ENCODE measurements around the gene RNU1-1.
"Not testable (repeated sequence)": the region's sequence is repeated elsewhere in the genome, so short reads cannot be mapped to it uniquely, and the experiment has no call there.

DNA sequence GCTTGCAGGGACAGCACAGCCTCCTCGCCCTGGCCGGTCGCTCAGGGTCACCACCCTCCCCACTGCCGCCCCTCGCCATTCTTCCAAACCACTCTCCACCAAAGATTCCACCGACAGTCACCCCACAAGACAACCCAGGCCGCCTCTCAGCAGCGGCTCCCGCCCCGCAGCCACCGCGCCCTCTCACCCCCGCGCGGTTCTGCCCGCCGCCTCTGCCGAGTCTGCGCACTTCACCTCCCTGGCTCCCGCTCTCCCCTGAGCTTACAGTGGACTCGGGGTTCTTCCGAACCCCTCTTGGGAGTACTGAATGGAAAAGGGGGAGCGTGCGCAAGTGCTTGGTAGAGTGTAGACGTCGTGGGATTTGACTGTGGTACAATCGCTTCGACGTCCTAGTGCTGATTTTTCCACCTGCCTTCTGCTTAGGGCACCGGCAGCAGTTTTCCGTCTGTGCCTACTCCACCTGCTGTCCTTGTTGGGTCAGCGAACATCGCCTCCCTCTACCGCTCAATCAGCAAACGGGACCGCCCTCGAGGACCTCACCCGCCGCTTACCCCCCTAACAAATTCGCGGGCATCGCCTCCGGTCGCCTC is 20.2 kb upstream of the RNU1-1 start:
- TF ChIP-seq, protein P1, sequence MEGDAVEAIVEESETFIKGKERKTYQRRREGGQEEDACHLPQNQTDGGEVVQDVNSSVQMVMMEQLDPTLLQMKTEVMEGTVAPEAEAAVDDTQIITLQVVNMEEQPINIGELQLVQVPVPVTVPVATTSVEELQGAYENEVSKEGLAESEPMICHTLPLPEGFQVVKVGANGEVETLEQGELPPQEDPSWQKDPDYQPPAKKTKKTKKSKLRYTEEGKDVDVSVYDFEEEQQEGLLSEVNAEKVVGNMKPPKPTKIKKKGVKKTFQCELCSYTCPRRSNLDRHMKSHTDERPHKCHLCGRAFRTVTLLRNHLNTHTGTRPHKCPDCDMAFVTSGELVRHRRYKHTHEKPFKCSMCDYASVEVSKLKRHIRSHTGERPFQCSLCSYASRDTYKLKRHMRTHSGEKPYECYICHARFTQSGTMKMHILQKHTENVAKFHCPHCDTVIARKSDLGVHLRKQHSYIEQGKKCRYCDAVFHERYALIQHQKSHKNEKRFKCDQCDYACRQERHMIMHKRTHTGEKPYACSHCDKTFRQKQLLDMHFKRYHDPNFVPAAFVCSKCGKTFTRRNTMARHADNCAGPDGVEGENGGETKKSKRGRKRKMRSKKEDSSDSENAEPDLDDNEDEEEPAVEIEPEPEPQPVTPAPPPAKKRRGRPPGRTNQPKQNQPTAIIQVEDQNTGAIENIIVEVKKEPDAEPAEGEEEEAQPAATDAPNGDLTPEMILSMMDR (conservative IDR thresholded peaks at IDR 0.05; ENCODE audit: low read length): not testable (repeated sequence)
- TF ChIP-seq EZH2phosphoT487 (IDR thresholded peaks at IDR 0.05; ENCODE audit: borderline replicate concordance, low read depth, low read length): not testable (repeated sequence)

Data from OCI-LY7 (cell line).